Activated CD4-positive, alpha-beta T cell treated with anti-CD3 and anti-CD28 coated beads, Interleukin-2, amount 50 U/mL, for 1 hour (primary cell): ENCODE data around the gene RSRC1.
A peak's percentile ranks its signal among the peaks of the same experiment; 100 is the strongest.
"Not testable (repeated sequence)": the region's sequence is repeated elsewhere in the genome, so short reads cannot be mapped to it uniquely, and the experiment has no call there.

Source experiments
- DNase-seq: peaks from one replicate; pipeline ENCODE4 v3.0.0-alpha.2; 2020

The RSRC1 gene

GRCh38 chr3:158101335-158102241 is 8.3 kb upstream of the RSRC1 start:
- DNase-seq = no peak

DNA sequence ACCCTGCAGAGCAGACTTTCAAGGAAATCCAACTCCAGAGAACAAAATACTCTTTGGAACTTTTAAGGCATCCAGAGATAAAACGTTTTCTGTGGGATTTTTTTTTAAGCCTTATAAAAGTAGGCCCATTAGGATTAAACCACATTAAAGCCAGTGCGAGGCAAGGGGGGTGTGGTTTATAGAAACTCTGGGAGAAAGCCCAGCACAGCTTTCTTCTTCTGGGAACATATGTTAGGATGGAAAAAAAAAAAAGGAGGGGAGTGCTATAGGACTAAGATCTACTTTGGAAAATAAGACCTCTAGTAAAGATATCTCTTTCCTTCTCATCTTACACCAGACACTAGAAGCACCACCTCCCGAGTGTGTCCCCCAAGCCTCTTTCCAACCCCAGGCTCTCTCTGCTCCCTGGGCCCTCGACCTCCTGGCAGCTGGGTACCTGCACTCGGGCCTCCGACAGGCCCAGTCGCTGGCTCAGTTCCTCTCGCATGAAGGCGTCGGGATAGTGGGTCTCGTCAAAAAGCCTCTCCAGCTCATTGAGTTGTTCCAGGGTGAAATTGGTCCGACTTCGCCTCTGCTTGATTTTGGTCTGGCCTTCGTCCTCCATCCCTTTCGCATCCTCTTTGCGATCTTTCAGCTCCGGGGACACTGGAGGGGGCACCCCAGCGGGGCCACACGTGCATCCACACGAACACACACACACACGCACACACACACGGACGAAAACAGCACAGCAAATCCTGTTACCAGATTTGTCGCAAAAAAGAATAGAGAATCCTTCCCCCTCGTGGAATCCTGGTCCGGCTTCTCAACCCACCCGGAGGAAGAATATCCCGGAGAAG is 7.4 kb upstream of the RSRC1 start:
- no peak for DNase-seq

DNA sequence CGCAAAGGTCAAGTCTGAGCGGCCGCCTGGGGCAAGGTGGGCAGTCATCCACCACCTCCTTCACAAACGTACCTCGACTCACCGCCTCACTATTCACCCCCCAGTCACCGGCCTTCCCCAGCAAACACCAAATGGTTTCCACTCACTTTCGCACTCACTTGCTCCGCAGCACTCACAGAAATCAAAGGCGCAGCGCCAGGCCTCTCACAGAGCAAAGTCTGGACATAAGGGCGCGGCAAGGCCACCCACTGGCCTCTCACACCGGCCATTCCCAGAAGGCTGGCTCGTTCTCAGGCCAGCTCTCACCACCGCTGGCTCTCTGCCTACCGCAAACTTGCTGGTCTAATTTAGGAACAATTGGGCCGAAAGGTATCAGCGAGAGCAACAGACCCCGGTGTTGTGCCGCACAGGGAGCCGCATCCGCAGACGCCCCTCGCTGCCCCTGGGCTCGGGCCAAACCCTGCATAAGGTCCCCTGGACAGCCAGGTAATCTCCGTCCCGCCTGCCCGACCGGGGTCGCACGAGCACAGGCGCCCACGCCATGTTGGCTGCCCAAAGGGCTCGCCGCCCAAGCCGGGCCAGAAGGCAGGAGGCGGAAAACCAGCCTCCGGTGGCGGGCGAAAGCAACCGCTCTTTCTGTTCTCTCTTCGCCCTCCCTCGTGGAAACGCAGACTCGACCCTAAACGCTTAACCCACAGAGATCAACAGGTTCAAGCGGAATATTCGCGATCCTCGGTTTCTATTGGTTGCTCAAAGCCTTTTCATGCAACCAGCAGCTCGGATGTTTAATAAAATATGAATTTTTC is 6.6 kb upstream of the RSRC1 start:
- DNase-seq = no peak

GRCh38 chr3:158103887-158104327 is 6.0 kb upstream of the RSRC1 start:
- no peak for DNase-seq

- no peak for DNase-seq
These were observed 5.4 kb upstream of the RSRC1 start for GRCh38 chr3:158104431-158104921.

DNA sequence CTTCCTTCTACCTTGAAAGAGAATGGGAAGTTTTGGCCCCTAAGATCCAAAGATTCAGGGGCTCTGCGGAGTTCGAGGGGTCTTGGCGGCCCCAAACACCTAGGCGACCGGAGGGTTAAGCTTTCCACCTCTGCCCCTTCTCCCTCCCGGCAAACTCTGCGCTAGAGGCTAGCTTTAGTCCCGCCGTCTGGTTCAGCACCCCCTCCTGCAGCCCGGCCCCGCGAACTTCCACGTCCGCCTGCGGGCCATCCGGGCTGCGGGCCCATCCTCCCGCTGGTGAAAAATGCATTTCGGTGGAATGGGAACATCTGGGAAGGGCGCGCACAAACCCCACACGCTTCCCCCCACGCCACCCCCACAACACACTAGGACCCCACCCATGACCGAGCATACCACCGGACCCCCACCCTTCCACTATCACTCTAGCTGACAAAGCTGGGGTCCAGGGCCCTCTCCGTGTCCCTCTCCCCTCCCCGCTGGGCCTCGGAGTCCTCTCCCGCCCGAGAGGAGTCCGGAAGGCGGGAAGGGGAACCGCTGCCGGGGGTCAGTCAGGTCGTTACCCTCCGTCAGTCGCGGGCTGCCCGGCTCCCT is 4.7 kb upstream of the RSRC1 start:
- no peak for DNase-seq

- DNase-seq = peak; percentile 8
These were observed 4.1 kb upstream of the RSRC1 start for GRCh38 chr3:158105710-158106253.

GRCh38 chr3:158106766-158107471 is 3.0 kb upstream of the RSRC1 start:
- DNase-seq = no peak

DNA sequence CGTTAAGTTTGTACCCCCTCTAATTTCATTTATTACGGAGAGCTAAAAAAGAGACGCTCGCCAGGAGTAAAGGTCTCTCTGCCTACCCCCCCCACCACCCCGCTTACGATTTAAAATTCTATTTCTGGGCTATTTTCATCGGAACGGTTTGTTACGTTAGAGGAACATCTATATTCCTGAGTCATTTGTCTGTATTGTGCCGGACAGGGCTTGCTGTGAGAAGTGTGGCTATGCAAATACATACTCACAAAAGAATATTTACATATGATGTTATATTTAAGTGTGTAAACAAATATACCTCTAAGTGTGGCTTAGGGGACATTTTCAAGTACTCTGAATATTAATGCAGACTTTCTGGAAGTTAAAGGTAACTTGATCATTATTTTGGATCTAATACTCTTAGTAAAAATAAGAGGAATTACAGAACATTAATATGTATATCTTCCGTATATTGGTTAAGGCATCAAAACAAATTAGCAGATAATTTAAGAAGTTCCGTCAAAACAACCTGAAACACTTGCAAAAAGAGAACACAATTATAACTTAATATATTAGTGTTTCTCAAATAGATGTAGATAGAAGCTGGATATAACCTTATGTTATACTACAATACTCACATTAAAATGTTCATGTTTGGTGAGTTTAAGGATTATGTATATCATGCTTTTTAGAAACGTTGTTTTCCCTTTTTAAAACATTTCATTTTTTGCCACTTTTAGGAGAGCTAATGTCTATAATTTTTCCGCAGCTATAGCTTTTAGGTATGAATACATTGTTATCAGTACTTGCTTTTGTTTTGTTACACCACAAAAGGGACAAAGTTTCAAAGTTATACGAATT is 2.1 kb upstream of the RSRC1 start:
- DNase-seq = no peak

- no peak for DNase-seq
These were observed 1.4 kb upstream of the RSRC1 start for GRCh38 chr3:158108445-158108985.

DNA sequence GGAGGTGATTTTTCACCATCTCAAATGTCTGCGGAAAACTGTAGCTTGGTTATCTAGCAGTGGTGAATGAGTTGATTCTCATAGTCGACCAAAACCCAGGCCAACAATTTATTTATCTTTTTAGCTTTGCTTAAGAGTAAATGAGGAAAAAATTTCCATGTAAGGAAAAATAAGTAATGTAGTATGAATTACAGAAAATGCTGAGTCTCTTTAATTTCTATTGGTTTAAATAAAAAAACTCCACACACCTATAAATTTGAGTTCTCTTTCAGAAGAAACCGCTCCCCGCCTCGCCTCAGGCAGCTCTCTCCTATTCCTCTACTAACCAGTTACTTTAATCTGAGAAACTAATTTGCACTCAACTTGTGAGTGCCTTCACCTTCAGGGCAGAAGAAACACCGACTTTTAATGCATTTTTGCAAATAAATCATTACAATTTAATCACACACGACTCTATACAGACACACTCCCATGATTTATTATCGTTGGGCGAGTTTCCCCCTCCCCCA is 540 bp upstream of the RSRC1 start:
- no peak for DNase-seq

GRCh38 chr3:158110658-158111018 is 749 bp downstream of the RSRC1 start:
- no peak for DNase-seq

GRCh38 chr3:158111861-158112260 is 2.0 kb downstream of the RSRC1 start:
- no peak for DNase-seq

DNA sequence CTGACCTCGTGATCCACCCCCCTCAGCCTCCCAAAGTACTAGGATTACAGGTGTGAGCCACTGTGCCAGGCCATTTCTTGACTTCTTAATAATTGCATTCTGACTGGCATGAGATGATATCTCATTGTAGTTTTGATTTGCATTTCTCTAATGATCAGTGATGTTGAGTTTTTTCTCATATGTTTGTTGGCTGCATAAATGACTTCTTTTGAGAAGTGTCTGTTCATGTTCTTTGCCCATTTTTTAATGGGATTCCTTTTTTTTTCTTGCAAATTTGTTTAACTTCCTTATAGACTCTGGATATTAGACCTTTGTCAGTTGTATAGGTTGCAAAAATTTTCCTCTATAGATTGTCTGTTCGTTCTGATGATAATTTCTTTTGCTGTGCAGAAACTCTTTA is 3.7 kb downstream of the RSRC1 start:
- not testable (repeated sequence) for DNase-seq

- no peak for DNase-seq
These were observed 10.4 kb downstream of the RSRC1 start for GRCh38 chr3:158120330-158120729.

DNA sequence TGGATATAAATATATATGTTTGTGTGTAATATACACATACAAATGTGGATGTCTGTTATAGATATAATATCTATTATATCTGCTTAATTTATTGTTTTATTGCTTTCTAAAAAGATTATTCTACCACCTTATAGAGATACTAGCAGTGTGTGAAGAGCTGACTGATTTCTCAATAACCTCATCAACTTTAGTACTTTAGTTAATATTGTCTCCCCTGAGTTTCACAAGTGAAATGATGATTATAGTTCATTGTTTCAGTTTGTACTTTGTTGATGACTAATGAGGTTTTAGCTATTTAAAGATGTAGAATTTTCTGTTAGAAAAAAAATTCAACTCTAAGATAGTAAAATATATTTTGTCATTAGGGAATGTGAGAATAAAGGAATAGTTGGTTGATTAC is 11.4 kb downstream of the RSRC1 start:
- DNase-seq = no peak

GRCh38 chr3:158122721-158123120 is 12.8 kb downstream of the RSRC1 start:
- not testable (repeated sequence) for DNase-seq

DNA sequence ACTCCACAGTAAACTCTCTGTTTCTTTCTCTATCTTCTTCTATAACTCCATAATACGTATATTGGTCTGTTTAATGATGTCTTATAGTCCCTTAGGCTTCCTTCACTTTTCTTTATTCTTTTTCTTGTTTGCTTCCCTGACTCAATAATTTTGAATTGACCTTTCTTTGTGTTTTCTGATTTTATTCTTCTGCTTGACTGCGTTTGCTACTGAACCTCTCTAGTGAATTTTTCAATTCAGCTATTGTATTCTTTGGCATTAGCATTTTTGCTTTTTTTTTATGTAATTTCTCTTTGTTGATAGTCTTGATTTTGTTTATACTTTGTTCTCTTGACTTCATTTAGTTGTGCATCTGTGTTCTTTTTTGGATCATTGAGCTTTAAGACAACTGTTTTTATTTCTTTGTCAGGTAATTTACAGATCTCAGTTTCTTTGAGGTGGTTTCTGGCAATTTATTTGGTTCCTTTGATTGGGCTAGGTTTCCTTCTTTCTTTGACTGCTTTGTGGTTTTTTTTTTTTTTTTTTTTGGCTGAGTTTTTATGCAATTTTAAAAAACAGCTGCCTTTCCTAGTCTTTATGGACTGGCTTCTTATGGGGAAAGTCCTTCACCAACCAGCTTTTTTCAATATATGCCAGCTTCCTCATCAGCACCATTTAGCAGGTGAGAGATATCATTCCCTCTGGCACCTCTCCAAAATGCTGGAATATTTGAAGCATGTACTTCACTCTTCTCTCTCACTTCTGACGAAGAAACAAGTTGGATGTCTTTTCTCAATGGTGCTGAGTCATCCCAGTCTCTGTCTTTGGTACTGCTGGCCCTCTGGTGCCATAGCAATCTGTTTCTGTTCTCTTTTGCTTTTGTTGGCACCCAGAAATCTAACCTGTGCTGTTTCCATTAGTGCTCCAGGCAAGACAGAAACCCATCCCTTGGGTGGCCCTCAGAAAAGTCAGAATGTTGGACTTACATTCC is 17.6 kb downstream of the RSRC1 start:
- DNase-seq = no peak

GRCh38 chr3:158128755-158129154 is 18.9 kb downstream of the RSRC1 start:
- DNase-seq = no peak
